ENCODE measurements around the gene PHETA2. TPM values are rescaled to one million over a fixed set of nuclear protein-coding genes. Genes with fewer than 3 reads are reported as not detected.
"Not testable (repeated sequence)": the region's sequence is repeated elsewhere in the genome, so short reads cannot be mapped to it uniquely, and the experiment has no call there.

The PHETA2 gene
- total RNA-seq, 3 donors from 2014 or later (not counting 1 experiment from before 2014, with no cell fraction given) = 1.2 to 2.3 (median 1.8) TPM

DNA sequence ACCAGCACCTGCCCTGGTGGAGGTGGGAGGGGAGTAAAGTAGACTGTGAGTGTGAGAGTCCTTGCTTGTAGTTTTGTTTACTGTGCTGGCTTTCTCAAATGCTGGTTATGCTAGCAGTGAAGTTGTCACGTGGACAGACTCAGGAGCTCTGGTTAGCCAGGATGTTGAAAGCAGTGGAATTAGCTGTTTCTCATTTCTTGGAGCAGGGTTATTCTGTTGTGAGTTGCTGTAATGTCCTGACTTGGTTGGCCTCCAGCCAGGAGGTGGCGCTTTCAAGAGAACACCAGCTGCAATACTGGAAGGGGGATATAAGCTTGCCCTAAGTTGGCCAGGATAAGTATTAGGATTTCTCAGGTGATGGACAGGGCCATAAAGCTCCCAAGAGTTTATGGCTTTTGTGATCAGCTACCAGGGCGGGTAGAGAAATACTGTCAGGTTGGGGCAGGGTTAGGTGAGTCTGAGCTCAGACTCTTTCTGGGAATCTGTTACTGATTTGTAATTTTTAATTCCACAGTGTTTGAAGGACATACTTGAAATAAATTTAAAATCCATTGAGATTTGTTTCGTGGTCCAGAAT lies 42.9 kb downstream of the PHETA2 start:
- H3K27me3 ChIP-seq (ENCODE audit: control insufficient read depth, insufficient read depth, low read length) = no peaks in the 10 kb centered on the region
- no peaks in the 10 kb centered on the region for H3K27me3 Mint-ChIP-seq (ENCODE audit: low read depth in 2 of 2)
- 98% methylated on average over 3 of the region's 4 CpGs for WGBS (ENCODE audit: insufficient coverage)
- no peak overlapping the region for H3K27ac ChIP-seq (ENCODE audit: low read length)
- peaks cover 24 to 34% of the 10 kb centered on the region in 2 donors for H3K4me1 Mint-ChIP-seq
- ATAC-seq (no peak), DNase-seq (no peak)
- TF ChIP-seq, protein P1, sequence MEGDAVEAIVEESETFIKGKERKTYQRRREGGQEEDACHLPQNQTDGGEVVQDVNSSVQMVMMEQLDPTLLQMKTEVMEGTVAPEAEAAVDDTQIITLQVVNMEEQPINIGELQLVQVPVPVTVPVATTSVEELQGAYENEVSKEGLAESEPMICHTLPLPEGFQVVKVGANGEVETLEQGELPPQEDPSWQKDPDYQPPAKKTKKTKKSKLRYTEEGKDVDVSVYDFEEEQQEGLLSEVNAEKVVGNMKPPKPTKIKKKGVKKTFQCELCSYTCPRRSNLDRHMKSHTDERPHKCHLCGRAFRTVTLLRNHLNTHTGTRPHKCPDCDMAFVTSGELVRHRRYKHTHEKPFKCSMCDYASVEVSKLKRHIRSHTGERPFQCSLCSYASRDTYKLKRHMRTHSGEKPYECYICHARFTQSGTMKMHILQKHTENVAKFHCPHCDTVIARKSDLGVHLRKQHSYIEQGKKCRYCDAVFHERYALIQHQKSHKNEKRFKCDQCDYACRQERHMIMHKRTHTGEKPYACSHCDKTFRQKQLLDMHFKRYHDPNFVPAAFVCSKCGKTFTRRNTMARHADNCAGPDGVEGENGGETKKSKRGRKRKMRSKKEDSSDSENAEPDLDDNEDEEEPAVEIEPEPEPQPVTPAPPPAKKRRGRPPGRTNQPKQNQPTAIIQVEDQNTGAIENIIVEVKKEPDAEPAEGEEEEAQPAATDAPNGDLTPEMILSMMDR (IDR thresholded peaks at IDR 0.05) = no peak
- no peaks in the 10 kb centered on the region for H3K36me3 ChIP-seq (ENCODE audit: control insufficient read depth, insufficient read depth, low read length)
- peaks cover 18% of the 10 kb centered on the region for H3K4me1 ChIP-seq (ENCODE audit: control insufficient read depth, insufficient read depth, low read length)
- H3K36me3 Mint-ChIP-seq = no peaks in the 10 kb centered on the region
- intact Hi-C loops (cut with micrococcal nuclease) = no loop called here
- H3K27ac Mint-ChIP-seq = no peak overlapping the region
- no peak overlapping the region for H3K4me3 ChIP-seq (ENCODE audit: low read length)
- H3K4me3 Mint-ChIP-seq = no peak overlapping the region
- peaks cover 14% of the 10 kb centered on the region for H3K9me3 ChIP-seq (ENCODE audit: control insufficient read depth, insufficient read depth, low read length)
- H3K9me3 Mint-ChIP-seq = peaks cover 0 to 3% of the 10 kb centered on the region in 2 donors

DNA sequence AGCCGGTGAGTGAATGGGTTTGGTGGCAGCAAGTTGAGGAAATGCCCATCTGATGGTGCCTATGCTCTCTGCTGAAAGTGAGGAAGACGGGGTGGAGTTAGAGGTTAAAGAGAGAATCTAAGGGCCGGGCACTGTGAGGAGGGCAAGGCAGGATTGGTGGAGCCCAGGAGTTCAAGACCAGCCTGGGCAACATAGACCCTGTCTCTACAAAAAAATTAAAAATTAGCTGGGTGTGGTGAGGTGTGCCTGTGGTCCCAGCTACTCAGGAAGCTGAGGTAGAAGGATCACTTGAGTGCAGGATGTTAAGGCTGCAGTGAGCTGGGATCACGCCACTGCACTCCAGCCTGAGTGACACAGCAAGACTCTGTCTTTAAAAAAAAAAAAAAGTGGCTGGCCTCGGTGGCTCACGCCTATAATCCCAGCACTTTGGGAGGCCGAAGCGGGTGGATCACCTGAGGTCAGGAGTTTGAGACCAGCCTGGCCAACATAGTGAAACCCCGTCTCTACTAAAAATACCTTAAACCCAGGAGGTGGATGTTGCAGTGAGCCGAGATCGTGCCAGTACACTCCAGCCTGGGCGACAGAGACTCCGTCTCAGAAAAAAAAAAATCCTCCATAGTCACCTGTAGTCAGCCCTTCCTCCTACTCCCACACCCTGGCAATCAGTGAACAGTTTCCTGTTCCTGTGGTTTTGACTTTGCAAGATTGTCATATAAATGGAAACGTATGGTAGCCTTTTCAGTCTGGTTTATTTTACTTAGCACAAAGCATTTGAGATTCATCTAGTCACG lies 46.4 kb downstream of the PHETA2 start:
- peaks cover 24 to 37% of the 10 kb centered on the region in 2 donors for H3K4me1 Mint-ChIP-seq
- H3K36me3 Mint-ChIP-seq; H3K4me3 ChIP-seq (ENCODE audit: low read length); H3K27me3 ChIP-seq (ENCODE audit: control insufficient read depth, insufficient read depth, low read length); H3K9me3 ChIP-seq (ENCODE audit: control insufficient read depth, insufficient read depth, low read length); H3K9me3 Mint-ChIP-seq; intact Hi-C loops (cut with micrococcal nuclease); H3K36me3 ChIP-seq (ENCODE audit: control insufficient read depth, insufficient read depth, low read length); H3K27me3 Mint-ChIP-seq (ENCODE audit: low read depth in 2 of 2): not testable (repeated sequence)
- peak overlapping the region; percentile 37 for H3K27ac ChIP-seq (ENCODE audit: low read length)
- 11% methylated on average over 15 of the region's 15 CpGs for WGBS (ENCODE audit: insufficient coverage)
- H3K27ac Mint-ChIP-seq = peak overlapping the region; percentile 3 to 87
- ATAC-seq (peak; percentile 35 to 61 (median 59)), DNase-seq (peak in 1 of 2 donors; percentile 70)
- peaks cover 18% of the 10 kb centered on the region for H3K4me1 ChIP-seq (ENCODE audit: control insufficient read depth, insufficient read depth, low read length)
- peak overlapping the region; percentile 63 for H3K4me3 Mint-ChIP-seq

DNA sequence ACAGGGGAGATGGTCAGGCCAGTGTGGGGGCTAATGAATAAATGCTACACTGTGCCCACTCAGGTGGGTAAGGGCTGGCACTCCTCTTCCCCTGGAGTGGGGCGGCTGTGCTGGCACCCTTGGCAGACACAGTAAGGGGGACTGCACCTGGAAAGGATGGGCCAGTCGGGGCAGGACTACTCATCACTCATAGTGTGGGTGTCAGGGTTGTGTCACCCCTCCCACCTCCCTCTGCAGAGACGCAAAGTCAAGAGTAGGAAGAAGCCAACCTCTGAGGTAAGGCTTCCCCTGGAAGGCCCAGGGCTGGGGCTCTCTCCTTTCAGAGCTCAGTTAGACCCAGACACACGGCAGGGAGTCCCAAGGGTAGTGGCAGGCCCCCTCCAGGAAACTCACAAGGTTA lies 49.5 kb downstream of the PHETA2 start:
- ATAC-seq; intact Hi-C loops (cut with micrococcal nuclease); DNase-seq; H3K27me3 Mint-ChIP-seq (ENCODE audit: low read depth in 2 of 2); H3K27ac Mint-ChIP-seq; H3K27me3 ChIP-seq (ENCODE audit: control insufficient read depth, insufficient read depth, low read length); H3K9me3 Mint-ChIP-seq; H3K4me3 Mint-ChIP-seq; H3K9me3 ChIP-seq (ENCODE audit: control insufficient read depth, insufficient read depth, low read length); H3K27ac ChIP-seq (ENCODE audit: low read length); H3K36me3 ChIP-seq (ENCODE audit: control insufficient read depth, insufficient read depth, low read length); H3K36me3 Mint-ChIP-seq; H3K4me3 ChIP-seq (ENCODE audit: low read length): not testable (repeated sequence)
- peaks cover 24 to 36% of the 10 kb centered on the region in 2 donors for H3K4me1 Mint-ChIP-seq
- no CpG with 5 or more reads among the region's 4 CpGs for WGBS (ENCODE audit: insufficient coverage)
- H3K4me1 ChIP-seq (ENCODE audit: control insufficient read depth, insufficient read depth, low read length) = peaks cover 18% of the 10 kb centered on the region

DNA sequence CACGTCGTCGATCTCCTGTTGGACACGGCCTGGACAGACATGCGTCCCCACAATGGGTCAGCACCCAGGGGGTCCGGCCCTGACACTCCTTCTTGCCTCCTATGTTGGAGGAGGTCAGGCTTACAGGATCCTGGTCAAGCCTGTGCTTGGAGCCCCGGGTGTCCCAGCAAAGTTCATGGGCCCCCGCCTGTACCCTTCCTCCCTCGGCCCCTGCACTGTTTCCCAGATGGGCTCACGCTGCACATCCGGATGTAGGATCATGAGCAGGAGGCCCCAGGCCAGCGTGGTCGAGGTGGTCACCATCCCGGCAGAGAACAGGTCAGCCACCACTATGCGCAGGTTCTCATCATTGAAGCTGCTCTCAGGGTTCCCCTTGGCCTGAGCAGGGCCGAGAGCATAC lies 53.6 kb downstream of the PHETA2 start:
- peaks cover 0 to 4% of the 10 kb centered on the region in 2 donors for H3K4me1 Mint-ChIP-seq
- TF ChIP-seq, protein P1 (IDR thresholded peaks at IDR 0.05) = no peak
- WGBS (ENCODE audit: insufficient coverage) = 95% methylated on average over 16 of the region's 16 CpGs
- Histone ChIP-seq H3K9me3 (ENCODE audit: control insufficient read depth, insufficient read depth, low read length) (no peaks in the 10 kb centered on the region), H3K27me3 (ENCODE audit: control insufficient read depth, insufficient read depth, low read length) (no peaks in the 10 kb centered on the region), H3K27ac (ENCODE audit: low read length) (no peak overlapping the region), H3K36me3 (ENCODE audit: control insufficient read depth, insufficient read depth, low read length) (no peaks in the 10 kb centered on the region), H3K4me3 (ENCODE audit: low read length) (no peak overlapping the region), H3K4me1 (ENCODE audit: control insufficient read depth, insufficient read depth, low read length) (no peaks in the 10 kb centered on the region)
- H3K27me3 Mint-ChIP-seq (ENCODE audit: low read depth in 2 of 2) = no peaks in the 10 kb centered on the region
- DNase-seq (no peak), ATAC-seq (no peak)
- no peak overlapping the region for H3K27ac Mint-ChIP-seq
- intact Hi-C loops (cut with micrococcal nuclease) = no loop called here
- H3K36me3 Mint-ChIP-seq = no peaks in the 10 kb centered on the region
- no peak overlapping the region for H3K4me3 Mint-ChIP-seq
- no peaks in the 10 kb centered on the region for H3K9me3 Mint-ChIP-seq

DNA sequence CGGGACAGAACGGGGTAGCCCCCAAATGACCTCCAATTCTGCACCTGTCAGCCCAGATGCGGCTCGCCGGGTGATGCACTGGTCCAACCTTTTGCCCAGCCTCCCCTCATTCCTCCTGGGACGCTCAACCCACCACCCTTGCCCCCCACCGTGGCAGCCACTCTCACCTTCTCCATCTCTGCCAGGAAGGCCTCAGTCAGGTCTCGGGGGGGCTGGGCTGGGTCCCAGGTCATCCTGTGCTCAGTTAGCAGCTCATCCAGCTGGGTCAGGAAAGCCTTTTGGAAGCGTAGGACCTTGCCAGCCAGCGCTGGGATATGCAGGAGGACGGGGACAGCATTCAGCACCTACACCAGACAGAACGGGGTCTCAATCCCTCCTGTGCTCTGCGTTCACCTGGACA lies 54.0 kb downstream of the PHETA2 start:
- H3K27me3 Mint-ChIP-seq (ENCODE audit: low read depth in 2 of 2); H3K27ac ChIP-seq (ENCODE audit: low read length); H3K36me3 ChIP-seq (ENCODE audit: control insufficient read depth, insufficient read depth, low read length); H3K4me3 Mint-ChIP-seq; H3K27ac Mint-ChIP-seq; H3K4me1 ChIP-seq (ENCODE audit: control insufficient read depth, insufficient read depth, low read length); H3K9me3 Mint-ChIP-seq; H3K4me3 ChIP-seq (ENCODE audit: low read length); H3K27me3 ChIP-seq (ENCODE audit: control insufficient read depth, insufficient read depth, low read length); H3K4me1 Mint-ChIP-seq; ATAC-seq; H3K36me3 Mint-ChIP-seq; DNase-seq; H3K9me3 ChIP-seq (ENCODE audit: control insufficient read depth, insufficient read depth, low read length); intact Hi-C loops (cut with micrococcal nuclease): not testable (repeated sequence)
- 93% methylated on average over 13 of the region's 13 CpGs for WGBS (ENCODE audit: insufficient coverage)

Measured in natural killer cell (primary cell).